IPS-18c (cell line): ENCODE data around the gene INTS4.
"Not testable (repeated sequence)": the region's sequence is repeated elsewhere in the genome, so short reads cannot be mapped to it uniquely, and the experiment has no call there.

Experiments used
- H3K4me3 ChIP-seq: 2 replicates; pipeline ENCODE4 v1.7.0; 2013; ENCODE audit warnings: low read depth, mild to moderate bottlenecking, low read length, moderate library complexity; ENCODE audit not compliant: insufficient read depth
- H3K9me3 ChIP-seq: one replicate; pipeline ENCODE4 v1.6.1; 2013; ENCODE audit warnings: mild to moderate bottlenecking, low read length, moderate library complexity; ENCODE audit not compliant: control insufficient read depth, insufficient read depth

The INTS4 gene

DNA sequence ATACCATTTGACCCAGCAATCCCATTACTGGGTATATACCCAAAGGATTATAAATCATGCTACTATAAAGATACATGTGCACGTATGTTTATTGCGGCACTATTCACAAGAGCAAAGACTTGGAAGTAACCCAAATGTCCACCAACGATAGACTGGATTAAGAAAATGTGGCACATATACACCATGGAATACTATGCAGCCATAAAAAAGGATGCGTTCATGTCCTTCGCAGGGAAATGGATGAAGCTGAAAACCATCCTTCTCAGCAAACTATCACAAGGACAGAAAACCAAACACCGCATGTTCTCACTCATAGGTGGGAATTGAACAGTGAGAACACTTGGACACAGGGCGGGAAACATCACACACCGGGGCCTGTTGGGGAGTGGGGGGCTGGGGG, 8.0 kb downstream of the INTS4 start:
- not testable (repeated sequence) for H3K9me3 ChIP-seq, H3K4me3 ChIP-seq

DNA sequence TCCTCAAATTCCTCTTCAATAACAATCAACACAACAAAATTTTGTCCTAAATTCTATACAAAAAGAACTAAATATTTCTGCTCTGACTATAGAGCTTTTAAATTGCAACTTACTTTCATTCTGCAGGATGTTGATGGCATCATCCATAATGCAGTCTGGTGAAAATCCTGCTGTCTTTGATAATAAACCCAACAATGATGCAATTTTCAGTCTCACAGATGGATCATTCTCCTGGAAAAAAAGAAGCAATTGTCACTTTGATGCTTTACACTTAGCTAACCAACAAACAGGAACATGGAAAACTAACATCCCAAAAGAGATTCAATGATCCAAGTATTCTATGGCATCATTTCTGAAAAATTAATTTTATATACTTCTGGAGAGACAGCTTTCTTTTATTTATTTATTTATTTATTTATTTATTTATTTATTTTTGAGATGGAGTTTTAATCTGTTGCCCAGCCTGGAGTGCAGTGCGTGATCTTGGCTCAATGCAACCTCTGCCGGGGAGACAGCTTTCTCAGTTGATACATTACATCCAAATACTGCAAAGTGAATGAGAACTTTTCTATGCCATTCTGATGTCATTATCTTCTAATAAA, 13.0 kb downstream of the INTS4 start:
- no peak overlapping the region for H3K4me3 ChIP-seq
- no peaks in the 10 kb centered on the region for H3K9me3 ChIP-seq

DNA sequence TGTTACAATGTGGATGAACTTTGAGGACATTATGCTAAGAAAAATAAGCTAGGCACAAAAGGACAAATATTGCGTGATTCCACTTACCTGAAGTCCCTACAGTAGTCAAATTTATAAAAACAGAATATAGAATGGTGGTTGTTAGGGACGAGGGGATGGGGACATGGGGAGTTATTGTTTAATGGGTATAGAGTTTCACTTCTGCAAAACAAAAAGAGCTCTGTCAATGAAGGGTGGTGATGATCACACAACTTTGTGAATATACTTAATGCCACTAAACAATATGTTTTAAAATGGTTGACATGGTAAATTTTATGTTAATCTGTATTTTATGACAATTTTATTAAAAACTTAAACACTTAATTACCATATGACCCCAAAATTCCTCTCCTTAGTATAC, 26.1 kb downstream of the INTS4 start:
- no peaks in the 10 kb centered on the region for H3K9me3 ChIP-seq
- no peak overlapping the region for H3K4me3 ChIP-seq

DNA sequence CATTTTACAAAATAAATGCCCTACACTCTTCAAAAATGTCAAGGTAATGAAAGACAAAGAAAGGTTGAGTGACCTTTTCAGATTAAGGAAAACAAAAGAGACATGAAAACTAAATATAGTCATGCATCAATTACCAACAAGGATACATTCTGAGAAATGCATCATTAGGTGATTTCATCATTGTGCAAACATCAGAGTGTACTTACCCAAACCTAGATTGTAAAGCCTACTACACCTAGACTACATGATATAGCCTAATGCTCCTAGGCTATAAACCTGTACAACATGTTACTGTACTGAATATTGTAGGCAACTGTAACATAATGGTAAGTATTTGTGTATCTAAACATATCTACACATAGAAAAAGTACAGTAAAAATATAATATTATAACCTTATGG, 26.7 kb downstream of the INTS4 start:
- no peak overlapping the region for H3K4me3 ChIP-seq
- no peaks in the 10 kb centered on the region for H3K9me3 ChIP-seq

DNA sequence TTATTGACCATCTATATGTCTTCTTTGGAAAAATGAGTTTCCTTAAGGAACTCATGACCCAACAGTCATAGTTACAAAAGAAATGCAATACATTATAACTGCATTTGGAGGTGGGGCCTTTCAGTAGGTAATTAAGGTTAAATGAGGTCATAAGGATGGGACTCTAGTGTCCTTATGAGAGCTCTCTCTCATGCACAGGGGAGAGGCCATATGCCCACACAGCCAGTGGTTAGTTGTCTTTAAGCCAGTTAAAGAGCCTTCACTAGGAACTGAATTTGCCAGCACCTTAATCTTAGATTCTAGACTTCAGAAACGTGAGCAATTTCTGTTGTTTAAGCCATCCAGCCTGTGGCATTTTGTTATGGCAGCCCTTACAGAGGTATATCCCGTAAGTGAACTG, 27.3 kb downstream of the INTS4 start:
- no peaks in the 10 kb centered on the region for H3K9me3 ChIP-seq
- H3K4me3 ChIP-seq: no peak overlapping the region

DNA sequence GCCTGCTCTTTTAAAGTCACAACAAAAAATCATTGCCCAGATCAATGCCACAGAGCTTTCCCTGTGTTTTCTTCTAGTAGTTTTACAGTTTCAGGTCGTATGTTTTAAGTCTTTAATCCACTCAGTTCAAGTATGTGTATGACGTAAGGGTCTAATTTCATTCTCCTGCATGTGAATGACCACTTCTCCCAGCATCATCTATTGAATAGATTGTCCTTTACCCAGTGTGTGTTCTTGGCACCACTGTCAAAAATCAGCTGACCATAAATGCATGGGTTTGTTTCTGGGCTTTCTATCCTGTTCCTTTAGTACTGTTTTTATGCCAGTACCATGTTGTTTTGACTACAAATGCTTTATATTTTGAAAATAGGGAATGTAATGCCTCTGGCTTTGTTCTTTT, 28.1 kb downstream of the INTS4 start:
- no peak overlapping the region for H3K4me3 ChIP-seq
- no peaks in the 10 kb centered on the region for H3K9me3 ChIP-seq

DNA sequence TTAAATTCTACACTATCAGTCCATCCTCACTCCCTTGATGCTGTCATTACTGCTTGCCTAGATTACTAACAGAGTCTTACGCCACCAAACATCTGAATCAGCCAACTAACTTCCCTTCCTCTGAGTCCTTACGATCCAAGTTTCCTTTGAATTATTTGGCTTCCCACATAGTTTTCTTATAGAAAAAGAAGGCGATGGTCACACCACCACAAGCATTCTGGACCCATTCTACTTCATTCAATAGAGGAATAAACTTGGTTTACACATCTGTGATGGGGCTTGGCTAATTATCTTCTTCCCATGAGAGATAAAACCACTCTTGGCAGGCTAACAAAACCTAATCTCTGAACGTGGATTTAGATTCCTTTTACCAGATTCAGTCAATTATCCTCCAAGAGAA, 35.0 kb downstream of the INTS4 start:
- H3K4me3 ChIP-seq: no peak overlapping the region
- no peaks in the 10 kb centered on the region for H3K9me3 ChIP-seq

DNA sequence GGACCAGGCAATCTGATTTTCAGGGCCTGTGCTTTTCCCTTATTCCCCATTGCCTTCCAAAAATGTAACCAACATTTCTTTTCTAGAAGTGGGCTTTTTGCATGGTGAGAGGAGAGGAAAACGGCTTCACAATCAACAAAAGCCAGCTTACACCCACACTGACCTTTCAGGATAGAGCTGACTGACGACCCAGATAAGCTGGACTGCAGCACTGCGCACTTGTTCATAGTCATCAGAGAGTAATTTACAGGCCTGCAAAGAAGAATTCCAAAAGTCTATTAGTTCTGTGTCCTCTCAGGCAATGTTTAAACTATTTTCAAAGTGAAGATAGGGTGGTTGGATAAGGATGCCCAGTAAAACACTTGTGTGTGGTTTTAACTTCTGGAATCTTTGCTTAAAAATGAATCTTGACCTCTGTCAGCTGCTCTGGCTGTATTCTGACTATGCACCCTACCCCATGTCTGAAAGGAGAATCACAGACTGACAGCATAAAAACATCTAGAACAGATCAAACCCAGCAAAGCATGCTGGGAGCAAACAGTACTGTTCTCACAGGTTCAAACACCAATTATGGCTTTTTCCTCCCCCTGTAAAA, 35.8 kb downstream of the INTS4 start:
- H3K4me3 ChIP-seq, H3K9me3 ChIP-seq: not testable (repeated sequence)

DNA sequence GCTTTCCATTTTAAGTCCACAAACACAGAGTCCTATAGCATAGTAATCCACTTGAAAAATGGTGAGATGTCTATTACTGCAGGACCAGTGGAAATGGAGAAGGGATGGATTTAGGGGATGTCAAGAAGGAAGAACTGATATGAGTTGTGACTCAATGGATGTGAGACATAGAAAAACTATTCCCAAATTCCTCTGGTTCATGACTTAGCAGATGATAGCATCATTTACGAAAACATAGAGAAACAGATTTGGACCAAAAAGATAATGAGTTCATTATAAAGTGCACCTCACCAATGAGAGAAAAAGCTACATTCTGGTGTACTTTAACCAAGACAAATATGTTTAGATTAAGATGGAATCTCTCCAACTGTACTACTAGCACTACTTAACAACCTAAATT, 51.2 kb downstream of the INTS4 start:
- not testable (repeated sequence) for H3K9me3 ChIP-seq, H3K4me3 ChIP-seq

DNA sequence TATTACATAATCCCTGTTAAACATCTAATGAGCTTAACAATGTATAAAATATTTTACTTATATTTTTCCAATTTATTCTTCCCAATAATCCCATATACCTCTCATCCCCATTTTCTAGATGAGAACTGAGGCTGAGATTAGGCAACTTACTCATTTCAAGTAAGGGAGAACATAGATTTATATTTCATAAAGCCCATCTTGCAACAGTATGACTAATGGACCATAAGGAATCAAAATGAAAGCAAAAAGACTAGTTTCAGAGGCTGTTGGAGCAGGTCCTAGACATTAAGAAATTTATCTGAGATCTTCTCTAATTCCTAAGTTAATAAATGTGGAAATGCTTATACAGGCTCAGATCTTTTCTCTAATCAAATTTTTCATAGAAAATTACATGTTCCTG, 52.0 kb downstream of the INTS4 start:
- H3K9me3 ChIP-seq, H3K4me3 ChIP-seq: not testable (repeated sequence)

DNA sequence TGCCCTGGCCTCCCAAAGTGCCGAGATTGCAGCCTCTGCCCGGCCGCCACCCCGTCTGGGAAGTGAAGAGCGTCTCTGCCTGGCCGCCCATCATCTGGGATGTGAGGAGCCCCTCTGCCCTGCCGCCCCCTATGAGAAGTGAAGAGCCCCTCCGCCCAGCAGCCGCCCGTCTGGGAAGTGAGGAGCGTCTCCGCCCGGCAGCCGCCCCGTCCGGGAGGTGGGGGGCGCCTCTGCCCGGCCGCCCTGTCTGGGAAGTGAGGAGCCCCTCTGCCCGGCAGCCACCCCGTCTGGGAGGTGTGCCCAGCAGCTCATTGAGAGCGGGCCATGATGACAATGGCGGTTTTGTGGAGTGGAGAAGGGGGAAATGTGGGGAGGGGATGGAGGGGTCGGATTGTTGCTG, 60.9 kb downstream of the INTS4 start:
- not testable (repeated sequence) for H3K9me3 ChIP-seq, H3K4me3 ChIP-seq

DNA sequence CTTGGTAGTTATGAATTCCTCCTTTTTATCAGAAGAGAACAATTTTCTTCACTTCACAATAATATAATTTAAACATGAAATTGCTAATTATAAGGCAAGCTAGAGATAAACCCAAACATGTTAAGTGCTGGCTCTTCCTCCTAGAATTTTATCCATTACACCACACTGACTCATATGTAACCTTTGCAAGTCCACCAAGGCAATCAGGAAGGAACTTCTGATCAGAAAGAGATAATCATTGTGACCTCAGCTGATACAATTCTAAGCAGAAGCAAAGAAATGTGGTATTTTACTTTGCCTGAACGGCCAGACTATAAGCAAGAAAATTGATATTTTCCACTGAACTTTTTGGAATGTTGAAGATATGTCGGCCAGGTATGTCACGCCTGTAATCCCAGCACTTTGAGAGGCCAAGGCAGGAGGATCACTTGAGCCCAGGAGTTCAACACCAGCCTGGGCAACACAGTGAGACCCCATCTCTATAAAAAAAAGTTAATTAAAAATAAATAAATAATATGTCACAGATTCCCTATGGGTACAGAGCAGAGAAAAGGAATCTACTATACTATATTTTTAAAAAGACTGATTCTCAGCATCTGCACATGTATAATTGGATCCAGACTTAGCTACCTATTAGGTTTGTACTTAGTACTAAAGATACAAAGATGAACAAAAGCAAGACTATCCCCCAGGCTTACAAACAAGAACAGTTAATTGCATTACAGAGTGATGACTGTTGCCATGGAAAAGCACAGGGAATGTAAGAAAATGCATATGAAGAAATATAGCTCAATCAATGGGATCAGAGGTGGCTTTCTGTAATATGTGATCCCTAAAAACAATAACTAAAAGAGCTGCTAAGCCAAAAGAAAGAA, 63.9 kb downstream of the INTS4 start:
- H3K9me3 ChIP-seq, H3K4me3 ChIP-seq: not testable (repeated sequence)

DNA sequence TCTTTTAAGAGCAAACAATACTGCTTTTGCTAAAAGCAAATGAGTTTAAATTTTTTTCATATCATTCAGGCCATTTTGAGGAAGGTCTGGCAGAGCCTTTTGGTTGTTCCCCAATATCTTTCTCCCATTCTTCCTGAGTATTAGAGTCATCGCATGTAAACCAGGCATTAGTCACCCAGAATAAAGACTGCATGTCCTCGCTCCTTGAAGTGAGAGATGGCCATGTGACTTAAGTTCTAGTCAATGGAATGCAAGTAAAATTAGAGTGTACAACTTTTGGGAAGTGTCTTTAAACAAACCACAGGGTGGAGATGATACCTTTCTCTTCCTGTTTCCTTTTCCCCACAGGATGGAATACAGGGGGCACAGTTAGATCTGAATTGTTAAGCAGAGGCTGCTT, 76.8 kb downstream of the INTS4 start:
- H3K4me3 ChIP-seq, H3K9me3 ChIP-seq: not testable (repeated sequence)

DNA sequence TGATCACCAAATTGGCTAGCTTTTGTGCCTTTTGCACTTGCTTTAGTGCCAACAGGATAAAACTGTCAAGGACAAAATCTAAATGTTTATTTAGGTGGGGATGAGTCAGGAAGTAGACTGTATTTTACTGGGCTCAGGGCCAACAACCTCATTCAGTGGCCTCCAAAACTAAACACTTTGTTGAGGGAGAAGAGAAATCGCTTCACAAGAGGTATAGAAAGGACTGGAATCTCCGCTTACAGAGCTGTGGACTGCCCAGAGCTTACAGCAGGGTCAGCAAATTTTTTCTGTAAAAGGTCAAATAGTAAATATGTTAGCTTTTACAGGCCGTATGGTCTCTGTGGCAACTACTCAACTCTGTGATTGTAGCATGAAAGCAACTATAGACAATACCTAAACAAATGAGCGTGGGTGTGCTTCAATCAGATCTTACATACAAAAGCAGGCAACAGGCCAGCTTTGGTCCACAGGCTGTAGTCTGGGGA, 80.1 kb downstream of the INTS4 start:
- H3K4me3 ChIP-seq, H3K9me3 ChIP-seq: not testable (repeated sequence)

DNA sequence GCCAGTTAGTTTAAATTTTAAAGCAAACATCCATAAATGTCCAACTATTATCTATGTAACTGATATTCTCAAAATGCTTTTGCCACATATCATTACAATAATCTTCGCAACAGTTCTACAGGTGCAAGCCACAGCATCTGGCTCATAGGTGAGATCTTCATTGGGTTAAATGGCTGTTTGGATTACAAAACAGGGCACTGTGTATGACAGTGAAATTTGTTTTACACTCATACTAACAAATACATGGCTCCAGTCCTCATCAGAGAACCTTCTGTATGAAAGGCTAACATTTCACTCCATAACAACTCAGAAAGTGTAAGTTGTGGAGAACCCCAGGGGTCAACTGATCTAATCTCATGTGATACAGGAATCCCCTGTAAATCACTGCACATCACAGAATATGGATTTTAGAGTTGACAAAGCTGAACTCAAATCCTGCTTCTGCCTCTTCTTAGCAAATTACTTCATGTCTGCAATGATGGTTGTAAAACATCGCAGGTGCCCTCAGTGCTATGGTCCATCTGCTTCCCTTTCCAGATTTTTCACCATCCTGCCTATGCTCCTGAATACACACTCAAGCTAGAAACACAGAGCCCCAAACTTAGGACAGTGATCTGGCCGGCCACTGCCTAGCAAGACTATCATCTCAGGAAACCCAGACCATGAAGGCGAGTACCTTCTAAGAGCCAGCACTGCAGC, 80.7 kb downstream of the INTS4 start:
- not testable (repeated sequence) for H3K9me3 ChIP-seq, H3K4me3 ChIP-seq

DNA sequence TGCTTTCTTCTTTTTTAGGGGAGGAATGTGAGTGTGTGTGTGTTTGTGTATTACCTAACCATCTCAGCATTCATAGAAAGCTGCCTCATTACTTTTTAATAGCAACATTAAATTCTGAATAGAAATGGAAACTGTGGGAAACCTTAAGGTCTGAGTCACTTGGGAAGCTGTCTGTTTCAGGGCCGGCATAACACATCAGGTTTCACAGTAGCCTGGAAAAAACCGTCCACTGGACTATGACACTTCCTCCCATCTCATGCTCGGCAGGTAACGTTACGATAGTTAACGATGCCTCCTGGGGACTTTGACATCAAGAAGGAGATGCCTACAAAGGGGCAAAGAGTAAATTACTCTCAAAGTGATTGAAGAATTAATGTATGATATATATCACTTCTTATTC, 83.6 kb downstream of the INTS4 start:
- H3K9me3 ChIP-seq, H3K4me3 ChIP-seq: not testable (repeated sequence)

DNA sequence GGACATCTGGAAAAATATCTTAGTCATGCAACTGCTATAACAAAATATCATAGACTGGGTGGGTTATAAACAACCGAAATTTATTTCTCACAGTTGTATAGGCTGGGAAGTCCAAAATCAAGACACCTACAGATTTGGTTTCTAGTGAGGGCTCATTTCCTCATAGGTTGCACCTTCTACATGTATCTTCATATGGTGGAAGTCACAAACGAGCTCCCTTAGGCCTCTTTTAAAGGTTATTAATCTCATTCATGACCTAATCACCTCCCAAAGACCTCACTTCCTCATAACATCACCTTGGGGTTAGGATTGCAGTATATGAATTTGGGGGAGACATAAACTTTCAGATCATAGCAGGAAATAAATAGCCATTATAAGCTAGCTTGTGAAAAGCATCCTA, 85.2 kb downstream of the INTS4 start:
- H3K4me3 ChIP-seq: no peak overlapping the region
- no peaks in the 10 kb centered on the region for H3K9me3 ChIP-seq

DNA sequence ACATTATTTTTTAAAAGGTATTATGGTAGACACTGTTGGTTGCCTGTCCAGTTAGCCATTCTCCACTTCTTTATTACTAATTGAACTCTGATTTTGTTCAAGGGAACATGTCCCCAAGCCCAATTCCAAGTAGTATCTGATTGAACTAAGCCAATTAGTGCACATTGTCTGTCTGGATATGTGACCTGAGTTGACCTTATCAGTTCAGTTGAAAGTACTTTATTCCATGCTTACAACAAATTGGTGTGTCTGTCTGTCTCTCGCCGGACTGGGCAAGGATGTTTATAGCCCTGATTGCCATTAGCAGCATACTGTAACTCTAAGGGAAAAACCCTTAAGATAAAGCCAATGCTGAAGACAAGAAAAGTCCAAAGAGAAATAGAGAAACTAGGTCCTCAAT, 85.6 kb downstream of the INTS4 start:
- H3K4me3 ChIP-seq: no peak overlapping the region

More for the DNA sequence above, 85.6 kb downstream of the INTS4 start:
- H3K9me3 ChIP-seq: no peaks in the 10 kb centered on the region
